Ovary (tissue), 9 donors: Measurements from ENCODE around the gene MIX23. TPM values are rescaled to one million over a fixed set of nuclear protein-coding genes. Genes with fewer than 3 reads are reported as not detected.

ENCODE experiments used
- DNase-seq, 5 donors: peaks; one replicate each; pipeline ENCODE4 v3.0.0-alpha.2; 2019 to 2020
- H3K27ac ChIP-seq, 2 donors: fragments of 200-600 bp; one replicate each; pipeline versions ENCODE4 v1.5.1 to v1.8.0; 2019 to 2022
- H3K27me3 ChIP-seq: fragments of 200-600 bp; one replicate; pipeline ENCODE4 v1.8.0; 2022
- H3K36me3 ChIP-seq: fragments of 200-600 bp; sonication (generic); one replicate; pipeline ENCODE4 v1.5.1; 2019
- H3K4me1 ChIP-seq: one replicate; pipeline ENCODE4 v1.8.1; 2013; ENCODE audit warnings: mild to moderate bottlenecking, moderate library complexity; ENCODE audit not compliant: insufficient read depth
- H3K4me3 ChIP-seq: fragments of 200-600 bp; sonication (generic); one replicate; pipeline ENCODE4 v1.5.1; 2017
- H3K9me3 ChIP-seq, 2 donors: fragments of 200-600 bp in 1 of 2; sonication (generic) in 1 of 2; one replicate each; pipeline versions ENCODE4 v1.5.1 to v1.8.1; 2013 to 2019; ENCODE audit warnings: mild to moderate bottlenecking in 1 of 2, moderate library complexity in 1 of 2
- EP300 ChIP-seq: sonication (generic); formaldehyde crosslinking; IDR thresholded peaks from one replicate; pipeline ENCODE4 v1.6.1; 2017; ENCODE audit warnings: antibody characterized with exemption
- POLR2A ChIP-seq: fragments of 450-650 bp; IDR thresholded peaks from one replicate; pipeline ENCODE4 v1.6.1; 2017; ENCODE audit warnings: antibody characterized with exemption, mild to moderate bottlenecking, moderate library complexity
- WGBS, 3 donors: extraction: QIAGEN DNeasy Blood & Tissue Kit in 1 of 3; methylation state at CpG; one replicate each; pipeline versions ENCODE4 v1.1.5 to v1.1.7; 2013 to 2017; 5-methylcytosine and 5-hydroxymethylcytosine counted together
- intact Hi-C, 4 donors: fragments of 100-400 bp; cut with DNase I; formaldehyde crosslinking; loops; one replicate each; pipeline versions ENCODE4 v1.11.0 to v1.15.1; 2022 to 2023
- polyA plus RNA-seq, 2 donors: library from polyadenylated mRNA; stranded (reverse); fragments of 200-250 nt in 1 of 2; fragments of 350-450 nt in 1 of 2; fragmentation: Illumina TruSeq in 1 of 2; extraction: RNeasy Lipid Tissue Mini Kit (QIAGEN cat#74804) in 1 of 2; gene quantifications; one replicate each; pipeline ENCODE4 v1.2.3, GENCODE V29; 2013 to 2014
- total RNA-seq, 7 donors: library from RNA; depleted of rRNA in 2 of 7; stranded (reverse); fragments of >200 nt in 2 of 7; fragmentation: NEBNext Ultra II Directional in 3 of 7; extraction: Animal tissue kit (Norgen Biotek cat#: 25700) in 3 of 7; gene quantifications; one replicate each; pipeline versions ENCODE4 v1.1.0 to v1.2.4, GENCODE V29; 2016 to 2023
- TF ChIP-seq, protein P1 (sequence below), 3 donors: fragments of 450-650 bp in 2 of 3; fragments of 200-600 bp in 1 of 3; IDR thresholded peaks; one replicate each; pipeline versions ENCODE4 v1.5.1 to v1.8.0; 2016 to 2022; ENCODE audit warnings: antibody characterized with exemption in 3 of 3, mild to moderate bottlenecking in 1 of 3
- donor health status: DM: no; HTN: no; CAD: no; lungs with moderate emphysema.
- donor health status: DM: no; HTN: no; CAD: no.
- donor health status: Bipolar disorder and iron deficiency.
- donor health status: DM: yes; HTN: yes; CAD: no.
- donor health status: DM: no; HTN: no; CAD: no.
- donor health status: DM: yes; HTN: yes; CAD: no.

Gene MIX23
- total and polyA plus RNA-seq, 9 donors, result 8.0 to 30.7 (median 16.7) TPM

DNA sequence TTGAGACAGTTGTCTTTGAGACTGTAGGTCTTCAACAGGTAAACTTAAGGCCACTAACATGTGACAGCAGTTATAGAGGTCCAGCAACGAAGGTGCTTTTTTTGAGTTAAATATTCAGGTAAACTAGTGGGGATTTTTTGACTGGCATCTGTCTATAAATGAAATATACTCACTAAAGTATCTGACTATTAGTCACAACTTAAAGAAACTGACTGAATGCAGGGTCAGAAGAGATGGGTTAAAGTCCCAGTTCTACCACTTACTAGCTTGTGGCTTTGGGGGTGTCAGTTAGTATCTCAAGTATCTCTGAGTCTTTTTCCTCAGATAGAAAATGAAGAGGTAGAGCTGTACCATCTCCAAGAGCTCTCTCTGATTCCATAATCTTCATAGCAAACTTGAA is 18.0 kb downstream of the MIX23 start:
- Histone ChIP-seq H3K4me3 (no peak overlapping the region), H3K27ac (no peak overlapping the region), H3K9me3 (no peaks in the 10 kb centered on the region), H3K36me3 (no peaks in the 10 kb centered on the region), H3K27me3 (no peaks in the 10 kb centered on the region), H3K4me1 (no peaks in the 10 kb centered on the region)
- no peak for DNase-seq
- intact Hi-C loops, result no loop called here
- TF ChIP-seq EP300 (no peak), POLR2A (no peak)
- TF ChIP-seq, protein P1, sequence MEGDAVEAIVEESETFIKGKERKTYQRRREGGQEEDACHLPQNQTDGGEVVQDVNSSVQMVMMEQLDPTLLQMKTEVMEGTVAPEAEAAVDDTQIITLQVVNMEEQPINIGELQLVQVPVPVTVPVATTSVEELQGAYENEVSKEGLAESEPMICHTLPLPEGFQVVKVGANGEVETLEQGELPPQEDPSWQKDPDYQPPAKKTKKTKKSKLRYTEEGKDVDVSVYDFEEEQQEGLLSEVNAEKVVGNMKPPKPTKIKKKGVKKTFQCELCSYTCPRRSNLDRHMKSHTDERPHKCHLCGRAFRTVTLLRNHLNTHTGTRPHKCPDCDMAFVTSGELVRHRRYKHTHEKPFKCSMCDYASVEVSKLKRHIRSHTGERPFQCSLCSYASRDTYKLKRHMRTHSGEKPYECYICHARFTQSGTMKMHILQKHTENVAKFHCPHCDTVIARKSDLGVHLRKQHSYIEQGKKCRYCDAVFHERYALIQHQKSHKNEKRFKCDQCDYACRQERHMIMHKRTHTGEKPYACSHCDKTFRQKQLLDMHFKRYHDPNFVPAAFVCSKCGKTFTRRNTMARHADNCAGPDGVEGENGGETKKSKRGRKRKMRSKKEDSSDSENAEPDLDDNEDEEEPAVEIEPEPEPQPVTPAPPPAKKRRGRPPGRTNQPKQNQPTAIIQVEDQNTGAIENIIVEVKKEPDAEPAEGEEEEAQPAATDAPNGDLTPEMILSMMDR (IDR thresholded peaks at IDR 0.05), result no peak
- 92 to 100% (median 98%) methylated on average over 1 of the region's 1 CpG for WGBS, 3 donors

DNA sequence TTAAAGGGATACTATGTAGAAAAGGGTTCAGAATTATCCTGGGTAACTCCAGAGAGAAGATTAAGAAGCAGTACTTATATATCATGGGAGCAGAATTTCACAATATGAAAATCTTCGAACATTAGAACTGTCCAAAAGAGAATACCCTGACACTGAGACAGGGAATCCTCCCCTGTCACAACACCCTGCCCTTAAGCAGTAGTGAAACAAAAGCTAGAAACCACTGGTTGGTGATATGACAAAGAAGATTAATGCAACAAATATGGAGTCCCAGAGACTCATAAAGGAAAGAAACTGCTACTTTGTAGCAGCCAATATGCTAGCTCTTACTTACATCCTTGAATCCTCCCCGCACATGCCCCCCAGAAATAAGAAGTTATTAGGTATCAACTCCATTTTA is 18.5 kb downstream of the MIX23 start:
- 91 to 96% (median 96%) methylated on average over 2 of the region's 2 CpGs for WGBS, 3 donors
- no peak overlapping the region for H3K4me3 ChIP-seq
- no peak for TF ChIP-seq POLR2A
- TF ChIP-seq, protein P1 (IDR thresholded peaks at IDR 0.05), result no peak
- no peak for TF ChIP-seq EP300
- no peaks in the 10 kb centered on the region for H3K4me1 ChIP-seq
- intact Hi-C loops, result no loop called here
- no peak for DNase-seq
- H3K9me3 ChIP-seq, result no peaks in the 10 kb centered on the region
- H3K27ac ChIP-seq, result no peak overlapping the region
- no peaks in the 10 kb centered on the region for H3K36me3 ChIP-seq
- H3K27me3 ChIP-seq, result no peaks in the 10 kb centered on the region

DNA sequence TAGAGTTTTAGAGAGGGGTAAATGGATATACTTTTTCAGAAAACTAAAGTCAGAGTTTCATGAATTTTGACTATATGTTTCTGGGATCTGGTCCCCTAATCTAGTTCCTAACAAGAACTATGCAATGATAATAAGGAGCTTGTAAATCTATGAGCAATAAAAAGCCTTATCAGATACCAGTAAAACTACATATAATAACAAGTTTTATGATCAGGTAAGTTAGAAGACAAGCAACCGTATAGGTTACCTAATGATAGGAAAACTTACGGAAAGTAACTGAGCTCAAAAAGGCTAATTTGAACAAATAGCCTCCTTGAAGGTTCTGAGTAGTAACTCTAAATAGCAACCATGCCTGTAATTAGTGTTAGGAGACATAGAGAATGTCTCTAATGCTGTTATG is 21.0 kb downstream of the MIX23 start:
- Histone ChIP-seq H3K27ac (no peak overlapping the region), H3K9me3 (no peaks in the 10 kb centered on the region), H3K27me3 (no peaks in the 10 kb centered on the region), H3K36me3 (no peaks in the 10 kb centered on the region), H3K4me3 (no peak overlapping the region), H3K4me1 (no peaks in the 10 kb centered on the region)
- WGBS, 3 donors, result 88 to 91% (median 90%) methylated on average over 2 of the region's 2 CpGs
- intact Hi-C loops, result no loop called here
- no peak for TF ChIP-seq EP300
- TF ChIP-seq, protein P1 (IDR thresholded peaks at IDR 0.05), result no peak
- no peak for DNase-seq

DNA sequence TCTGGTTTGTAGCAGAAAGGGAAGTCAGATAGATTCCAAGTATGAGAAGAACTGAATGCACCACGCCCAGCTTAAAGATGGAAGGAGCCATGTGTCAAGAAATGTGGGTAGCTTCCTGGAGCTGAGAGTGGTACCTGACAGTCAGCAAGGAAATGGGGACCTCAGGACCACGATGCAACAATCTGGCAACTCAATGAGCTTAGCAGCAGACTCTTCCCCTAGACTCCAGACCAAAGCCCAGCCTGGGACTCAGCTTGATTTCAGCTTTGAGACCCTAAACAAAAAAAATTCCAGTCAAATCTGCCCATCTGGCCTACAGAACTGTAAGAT is 24.4 kb downstream of the MIX23 start:
- intact Hi-C loops, result no loop called here
- DNase-seq, result no peak
- 86 to 100% (median 92%) methylated on average over 2 of the region's 2 CpGs for WGBS, 3 donors
- Histone ChIP-seq H3K4me3 (no peak overlapping the region), H3K27ac (no peak overlapping the region), H3K4me1 (no peaks in the 10 kb centered on the region), H3K36me3 (no peaks in the 10 kb centered on the region), H3K9me3 (no peaks in the 10 kb centered on the region), H3K27me3 (no peaks in the 10 kb centered on the region)
- TF ChIP-seq EP300, result no peak

DNA sequence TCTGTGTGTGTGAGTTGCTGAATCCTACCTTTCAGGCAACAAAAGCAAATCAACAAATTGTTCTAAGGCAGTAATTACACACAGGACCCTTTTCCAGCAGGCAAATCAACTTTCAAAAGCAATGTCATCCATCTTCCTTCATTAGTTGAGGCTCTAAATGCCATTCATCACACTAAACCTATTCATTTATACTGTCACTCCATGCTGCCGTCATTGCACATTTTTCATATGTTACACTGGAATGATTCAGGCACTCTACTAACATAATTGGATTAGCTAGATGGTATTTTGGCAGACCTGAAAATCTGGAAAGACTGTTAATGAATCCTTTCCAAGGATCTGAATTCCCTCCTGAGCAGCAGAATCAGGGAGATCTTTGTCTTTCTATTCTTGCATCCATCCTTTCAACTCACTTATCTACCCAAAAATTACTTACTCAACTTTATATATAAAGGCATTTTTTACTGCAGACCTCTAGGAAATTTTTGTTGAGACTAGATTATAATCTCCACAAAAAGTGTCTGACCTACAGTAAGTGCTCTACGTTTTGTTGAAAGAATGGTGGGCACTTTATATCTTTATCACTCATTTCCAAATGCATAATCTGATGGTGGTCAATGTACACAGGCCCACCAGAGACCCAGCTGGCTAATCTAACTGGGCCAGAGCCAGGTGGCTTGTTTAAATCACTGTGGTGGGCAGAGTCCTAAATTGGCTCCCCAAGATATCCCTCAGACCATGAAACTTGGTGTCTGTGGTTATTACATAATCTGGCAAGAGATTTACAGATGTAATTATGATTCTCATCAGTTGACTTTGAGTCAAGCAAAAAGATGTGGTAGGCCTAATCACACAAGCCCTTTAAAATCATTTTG is 25.0 kb downstream of the MIX23 start:
- 59 to 71% (median 63%) methylated on average over 2 of the region's 2 CpGs for WGBS, 3 donors
- no peak overlapping the region for H3K4me3 ChIP-seq
- no peaks in the 10 kb centered on the region for H3K27me3 ChIP-seq
- intact Hi-C loops, result no loop called here
- H3K4me1 ChIP-seq, result no peaks in the 10 kb centered on the region
- no peaks in the 10 kb centered on the region for H3K36me3 ChIP-seq
- no peaks in the 10 kb centered on the region for H3K9me3 ChIP-seq
- TF ChIP-seq EP300 (no peak), POLR2A (no peak)
- TF ChIP-seq, protein P1 (IDR thresholded peaks at IDR 0.05), result no peak
- no peak for DNase-seq
- no peak overlapping the region for H3K27ac ChIP-seq
